Measurements from ENCODE around the gene MACROD2. TPM values are rescaled to one million over a fixed set of nuclear protein-coding genes. Genes with fewer than 3 reads are reported as not detected.
"Not testable (repeated sequence)": the region's sequence is repeated elsewhere in the genome, so short reads cannot be mapped to it uniquely, and the experiment has no call there.

MACROD2 gene
- total and polyA plus RNA-seq, 4 donors, result 0.66 to 10.5 (median 3.3) TPM

DNA sequence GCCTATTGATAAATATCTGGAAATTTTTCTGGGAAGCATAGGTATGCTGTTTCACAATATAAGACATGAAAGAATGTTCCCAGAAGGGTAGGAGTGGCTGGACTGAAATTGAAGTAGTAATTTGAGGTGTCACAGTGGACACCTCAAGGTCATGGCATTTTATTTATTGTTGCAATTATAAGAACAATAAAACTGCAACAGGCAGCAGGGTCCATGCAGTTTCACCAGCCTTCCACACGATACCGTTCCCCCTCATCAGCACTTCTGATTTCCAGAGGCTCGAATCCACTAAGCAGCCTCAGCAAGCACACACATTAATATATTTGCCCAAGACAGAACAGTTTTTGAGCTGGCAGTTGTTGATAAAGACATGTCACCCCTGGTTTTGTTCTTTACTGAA is 1540.5 kb downstream of the MACROD2 start:
- Histone ChIP-seq H3K27me3 (ENCODE audit: control insufficient read depth in 4 of 4, insufficient read depth in 4 of 4, low read length in 3 of 4) (no peaks in the 10 kb centered on the region), H3K9me3 (ENCODE audit: control insufficient read depth in 4 of 4, low read length in 3 of 4) (peaks cover 0 to 3% (median 0%) of the 10 kb centered on the region in 4 donors), H3K9ac (ENCODE audit: low read depth in 1 of 2, low read length in 2 of 2) (no peak overlapping the region), H3K4me1 (ENCODE audit: control insufficient read depth in 4 of 4, insufficient read depth in 4 of 4, low read length in 3 of 4) (no peaks in the 10 kb centered on the region), H3K27ac (ENCODE audit: low read depth in 1 of 2, low read length in 2 of 2) (no peak overlapping the region), H3K36me3 (ENCODE audit: control insufficient read depth in 4 of 4, insufficient read depth in 3 of 4, low read depth in 1 of 4, low read length in 3 of 4) (no peaks in the 10 kb centered on the region), H3K4me3 (ENCODE audit: low read depth in 1 of 3, low read length in 3 of 3) (no peak overlapping the region)
- TF ChIP-seq YY1 (IDR thresholded peaks at IDR 0.05), result no peak
- no peak for TF ChIP-seq FOXA2 (IDR thresholded peaks at IDR 0.05)
- no peak for TF ChIP-seq EGR1 (IDR thresholded peaks at IDR 0.05; ENCODE audit: low read depth in 2 of 2)
- TF ChIP-seq, protein P1, sequence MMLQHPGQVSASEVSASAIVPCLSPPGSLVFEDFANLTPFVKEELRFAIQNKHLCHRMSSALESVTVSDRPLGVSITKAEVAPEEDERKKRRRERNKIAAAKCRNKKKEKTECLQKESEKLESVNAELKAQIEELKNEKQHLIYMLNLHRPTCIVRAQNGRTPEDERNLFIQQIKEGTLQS (IDR thresholded peaks at IDR 0.05), result no peak
- no peak for DNase-seq (ENCODE audit: low spot score)
- 88% methylated on average over 3 of the region's 3 CpGs for WGBS

DNA sequence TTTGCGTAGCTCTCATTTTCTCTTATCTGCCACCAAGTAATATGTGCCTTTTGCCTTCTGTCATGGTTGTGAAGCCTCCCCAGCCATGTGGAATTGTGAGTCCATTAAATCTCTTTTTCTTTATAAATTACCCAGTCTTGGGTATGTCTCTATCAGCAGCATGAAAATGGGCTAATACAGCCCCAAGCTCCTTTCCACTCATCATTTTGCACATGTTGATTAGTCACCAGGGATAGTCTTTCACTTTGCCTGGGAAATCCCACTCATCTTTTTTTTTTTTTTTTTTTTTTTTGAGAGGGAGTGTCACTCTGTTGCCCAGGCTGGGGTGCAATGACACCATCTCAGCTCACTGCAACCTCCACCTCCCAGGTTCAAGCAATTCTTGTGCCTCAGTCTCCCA is 1541.9 kb downstream of the MACROD2 start:
- not testable (repeated sequence) for H3K9me3 ChIP-seq (ENCODE audit: control insufficient read depth in 4 of 4, low read length in 3 of 4); DNase-seq (ENCODE audit: low spot score); H3K36me3 ChIP-seq (ENCODE audit: control insufficient read depth in 4 of 4, insufficient read depth in 3 of 4, low read depth in 1 of 4, low read length in 3 of 4); H3K27ac ChIP-seq (ENCODE audit: low read depth in 1 of 2, low read length in 2 of 2); H3K27me3 ChIP-seq (ENCODE audit: control insufficient read depth in 4 of 4, insufficient read depth in 4 of 4, low read length in 3 of 4); H3K4me1 ChIP-seq (ENCODE audit: control insufficient read depth in 4 of 4, insufficient read depth in 4 of 4, low read length in 3 of 4); H3K9ac ChIP-seq (ENCODE audit: low read depth in 1 of 2, low read length in 2 of 2); H3K4me3 ChIP-seq (ENCODE audit: low read depth in 1 of 3, low read length in 3 of 3)
- 86% methylated on average over 1 of the region's 1 CpG for WGBS

DNA sequence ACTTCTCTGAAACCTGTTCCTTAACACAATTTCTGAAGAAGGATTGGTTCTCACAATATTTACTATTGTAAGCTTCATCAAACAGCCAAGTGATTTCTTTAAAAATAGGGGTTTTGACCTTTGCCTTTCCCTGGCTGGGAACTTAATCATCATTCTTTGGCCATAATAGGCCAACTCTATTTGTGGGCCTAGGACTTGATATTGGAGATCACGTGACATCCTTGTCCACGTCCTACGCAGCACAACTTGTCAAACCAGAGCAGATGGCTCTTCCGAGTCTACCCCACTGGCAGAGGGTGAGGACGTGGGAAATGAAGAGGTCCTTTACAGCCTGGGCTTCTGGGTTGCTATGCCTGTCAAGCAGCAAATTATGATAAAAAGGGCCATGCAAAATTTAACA is 1547.3 kb downstream of the MACROD2 start:
- Histone ChIP-seq H3K4me3 (ENCODE audit: low read depth in 1 of 3, low read length in 3 of 3) (no peak overlapping the region), H3K4me1 (ENCODE audit: control insufficient read depth in 4 of 4, insufficient read depth in 4 of 4, low read length in 3 of 4) (no peaks in the 10 kb centered on the region), H3K9me3 (ENCODE audit: control insufficient read depth in 4 of 4, low read length in 3 of 4) (peaks cover 0 to 3% (median 0%) of the 10 kb centered on the region in 4 donors), H3K9ac (ENCODE audit: low read depth in 1 of 2, low read length in 2 of 2) (no peak overlapping the region), H3K36me3 (ENCODE audit: control insufficient read depth in 4 of 4, insufficient read depth in 3 of 4, low read depth in 1 of 4, low read length in 3 of 4) (no peaks in the 10 kb centered on the region), H3K27me3 (ENCODE audit: control insufficient read depth in 4 of 4, insufficient read depth in 4 of 4, low read length in 3 of 4) (no peaks in the 10 kb centered on the region), H3K27ac (ENCODE audit: low read depth in 1 of 2, low read length in 2 of 2) (no peak overlapping the region)
- DNase-seq (ENCODE audit: low spot score), result no peak
- 83% methylated on average over 5 of the region's 5 CpGs for WGBS
- no peak for TF ChIP-seq GABPA (IDR thresholded peaks at IDR 0.05 in 1 of 2, conservative IDR thresholded peaks at IDR 0.05 in 1 of 2)

DNA sequence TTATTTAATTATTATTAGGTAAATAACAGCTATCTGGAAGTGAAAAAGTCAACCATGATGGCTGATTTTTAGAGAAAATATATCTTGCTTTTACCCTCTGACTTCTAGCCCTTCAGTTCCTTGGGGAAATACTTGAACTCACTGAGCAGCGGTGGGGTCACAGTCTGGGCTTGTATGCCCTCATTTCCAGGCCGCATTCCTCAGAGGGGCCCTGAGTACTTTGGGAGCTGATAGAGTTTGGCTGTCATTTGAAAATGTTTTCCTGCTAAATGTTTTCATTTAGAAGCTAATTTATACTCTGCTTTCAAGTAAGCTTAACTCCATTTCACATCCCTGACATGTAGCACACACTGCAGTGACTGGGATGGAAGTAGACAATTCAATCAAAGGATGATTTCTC is 1549.4 kb downstream of the MACROD2 start:
- no peaks in the 10 kb centered on the region for H3K4me1 ChIP-seq (ENCODE audit: control insufficient read depth in 4 of 4, insufficient read depth in 4 of 4, low read length in 3 of 4)
- H3K9me3 ChIP-seq (ENCODE audit: control insufficient read depth in 4 of 4, low read length in 3 of 4), result peaks cover 0 to 3% (median under 1%) of the 10 kb centered on the region in 4 donors
- TF ChIP-seq, protein P2, sequence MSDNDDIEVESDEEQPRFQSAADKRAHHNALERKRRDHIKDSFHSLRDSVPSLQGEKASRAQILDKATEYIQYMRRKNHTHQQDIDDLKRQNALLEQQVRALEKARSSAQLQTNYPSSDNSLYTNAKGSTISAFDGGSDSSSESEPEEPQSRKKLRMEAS (IDR thresholded peaks at IDR 0.05), result no peak
- TF ChIP-seq FOXA2 (IDR thresholded peaks at IDR 0.05) (no peak), RXRA (IDR thresholded peaks at IDR 0.05) (peak in 1 of 2 donors; percentile 19), JUND (IDR thresholded peaks at IDR 0.05) (no peak), EGR1 (IDR thresholded peaks at IDR 0.05; ENCODE audit: low read depth in 2 of 2) (no peak), FOXA1 (IDR thresholded peaks at IDR 0.05) (no peak), HNF4G (IDR thresholded peaks at IDR 0.05) (no peak), NR2F2 (IDR thresholded peaks at IDR 0.05) (peak; percentile 55), TAF1 (conservative IDR thresholded peaks at IDR 0.05) (no peak)
- TF ChIP-seq, protein P1 (IDR thresholded peaks at IDR 0.05), result no peak
- TF ChIP-seq, protein P3, sequence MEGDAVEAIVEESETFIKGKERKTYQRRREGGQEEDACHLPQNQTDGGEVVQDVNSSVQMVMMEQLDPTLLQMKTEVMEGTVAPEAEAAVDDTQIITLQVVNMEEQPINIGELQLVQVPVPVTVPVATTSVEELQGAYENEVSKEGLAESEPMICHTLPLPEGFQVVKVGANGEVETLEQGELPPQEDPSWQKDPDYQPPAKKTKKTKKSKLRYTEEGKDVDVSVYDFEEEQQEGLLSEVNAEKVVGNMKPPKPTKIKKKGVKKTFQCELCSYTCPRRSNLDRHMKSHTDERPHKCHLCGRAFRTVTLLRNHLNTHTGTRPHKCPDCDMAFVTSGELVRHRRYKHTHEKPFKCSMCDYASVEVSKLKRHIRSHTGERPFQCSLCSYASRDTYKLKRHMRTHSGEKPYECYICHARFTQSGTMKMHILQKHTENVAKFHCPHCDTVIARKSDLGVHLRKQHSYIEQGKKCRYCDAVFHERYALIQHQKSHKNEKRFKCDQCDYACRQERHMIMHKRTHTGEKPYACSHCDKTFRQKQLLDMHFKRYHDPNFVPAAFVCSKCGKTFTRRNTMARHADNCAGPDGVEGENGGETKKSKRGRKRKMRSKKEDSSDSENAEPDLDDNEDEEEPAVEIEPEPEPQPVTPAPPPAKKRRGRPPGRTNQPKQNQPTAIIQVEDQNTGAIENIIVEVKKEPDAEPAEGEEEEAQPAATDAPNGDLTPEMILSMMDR (IDR thresholded peaks at IDR 0.05; ENCODE audit: low read depth, low read length, missing input control), result no peak
- H3K9ac ChIP-seq (ENCODE audit: low read depth in 1 of 2, low read length in 2 of 2), result no peak overlapping the region
- no peak for DNase-seq (ENCODE audit: low spot score)
- no peaks in the 10 kb centered on the region for H3K27me3 ChIP-seq (ENCODE audit: control insufficient read depth in 4 of 4, insufficient read depth in 4 of 4, low read length in 3 of 4)
- no peaks in the 10 kb centered on the region for H3K36me3 ChIP-seq (ENCODE audit: control insufficient read depth in 4 of 4, insufficient read depth in 3 of 4, low read depth in 1 of 4, low read length in 3 of 4)
- H3K27ac ChIP-seq (ENCODE audit: low read depth in 1 of 2, low read length in 2 of 2), result no peak overlapping the region
- no peak overlapping the region for H3K4me3 ChIP-seq (ENCODE audit: low read depth in 1 of 3, low read length in 3 of 3)
- 78% methylated on average over 2 of the region's 2 CpGs for WGBS

Measured in liver (tissue), 9 donors.